Measurements from ENCODE around the gene SPNS1.
"Not testable (repeated sequence)": the region's sequence is repeated elsewhere in the genome, so short reads cannot be mapped to it uniquely, and the experiment has no call there.

SPNS1 gene

GRCh38 chr16:28990375-28991040, 15.9 kb downstream of the SPNS1 start:
- no peak for DNase-seq

- no peak for DNase-seq
Observed at GRCh38 chr16:28991687-28992086, 17.1 kb downstream of the SPNS1 start.

GRCh38 chr16:28992496-28992895, 17.9 kb downstream of the SPNS1 start:
- DNase-seq = no peak

GRCh38 chr16:28998837-28999236, 24.3 kb downstream of the SPNS1 start:
- DNase-seq = no peak

GRCh38 chr16:28999577-28999976, 25.0 kb downstream of the SPNS1 start:
- no peak for DNase-seq

GRCh38 chr16:29000019-29000418, 25.4 kb downstream of the SPNS1 start:
- DNase-seq = no peak

GRCh38 chr16:29004496-29005139, 30.0 kb downstream of the SPNS1 start:
- not testable (repeated sequence) for DNase-seq

- DNase-seq = no peak
Observed at GRCh38 chr16:29007730-29008593, 33.4 kb downstream of the SPNS1 start.

GRCh38 chr16:29009050-29009837, 34.7 kb downstream of the SPNS1 start:
- DNase-seq = no peak

GRCh38 chr16:29009838-29010166, 35.2 kb downstream of the SPNS1 start:
- DNase-seq = no peak

- DNase-seq = no peak
Observed at GRCh38 chr16:29011112-29011511, 36.5 kb downstream of the SPNS1 start.

GRCh38 chr16:29011851-29012250, 37.3 kb downstream of the SPNS1 start:
- DNase-seq = no peak

GRCh38 chr16:29012913-29013553, 38.5 kb downstream of the SPNS1 start:
- DNase-seq = no peak

GRCh38 chr16:29014561-29015069, 40.0 kb downstream of the SPNS1 start:
- no peak for DNase-seq

GRCh38 chr16:29022196-29022595, 47.6 kb downstream of the SPNS1 start:
- DNase-seq = no peak

GRCh38 chr16:29023279-29024277, 49.0 kb downstream of the SPNS1 start:
- no peak for DNase-seq

GRCh38 chr16:29024278-29024677, 49.7 kb downstream of the SPNS1 start:
- no peak for DNase-seq

GRCh38 chr16:29025218-29025617, 50.6 kb downstream of the SPNS1 start:
- DNase-seq = no peak

GRCh38 chr16:29025735-29026134, 51.2 kb downstream of the SPNS1 start:
- no peak for DNase-seq

GRCh38 chr16:29028457-29029167, 54.0 kb downstream of the SPNS1 start:
- no peak for DNase-seq
